Amygdala (tissue), 56 donors: ENCODE measurements around the gene DNTT.
A peak's percentile ranks its signal among the peaks of the same experiment; 100 is the strongest.

Source experiments
- DNase-seq, 56 donors: peaks; one replicate each; lab custom pipeline; 2025; lab: John Stamatoyannopoulos, UW

Gene DNTT

GRCh38 chr10:96371356-96371755, 67.1 kb downstream of the DNTT start:
- no peak for DNase-seq

- DNase-seq, result no peak
Measured at GRCh38 chr10:96374004-96374403, 69.8 kb downstream of the DNTT start.

GRCh38 chr10:96374639-96374984, 70.4 kb downstream of the DNTT start:
- peak in 6 of 56 donors; percentile 34 to 62 (median 50) for DNase-seq

- DNase-seq, result peak; percentile 26 to 94 (median 82)
Measured at GRCh38 chr10:96374985-96375830, 71.0 kb downstream of the DNTT start.

GRCh38 chr10:96376483-96376882, 72.2 kb downstream of the DNTT start:
- DNase-seq, result no peak

- DNase-seq, result no peak
Measured at GRCh38 chr10:96377816-96378294, 73.6 kb downstream of the DNTT start.

GRCh38 chr10:96378741-96379140, 74.5 kb downstream of the DNTT start:
- no peak for DNase-seq

GRCh38 chr10:96379758-96380157, 75.5 kb downstream of the DNTT start:
- DNase-seq, result no peak

GRCh38 chr10:96380821-96381220, 76.6 kb downstream of the DNTT start:
- no peak for DNase-seq

- no peak for DNase-seq
Measured at GRCh38 chr10:96384506-96384905, 80.3 kb downstream of the DNTT start.

GRCh38 chr10:96387161-96387560, 82.9 kb downstream of the DNTT start:
- no peak for DNase-seq

- DNase-seq, result no peak
Measured at GRCh38 chr10:96387601-96388000, 83.4 kb downstream of the DNTT start.
